T-helper 1 cell treated with Interleukin-12 subunit alpha and Interleukin-12 subunit beta and Interleukin-4 antibody, amounts not matched to agents 30 ng/mL and 1 ng/mL, for 36 hours (primary cell): ENCODE measurements around the gene COL13A1. TPM values are rescaled to one million over a fixed set of nuclear protein-coding genes. Genes with fewer than 3 reads are reported as not detected.

Experiments
- total RNA-seq: library from RNA; stranded (reverse); gene quantifications from 2 replicates; pipeline ENCODE4 v1.2.3, GENCODE V29; 2022

COL13A1 gene
- total RNA-seq, 1 donor from 2014 or later: not detected

Other genes with a start within 250 kb of the COL13A1 start
- not detected in 2 replicates for gene NEUROG3, start 228.5 kb upstream of the COL13A1 start, total RNA-seq
- gene FAM241B, start 171.7 kb upstream of the COL13A1 start, total RNA-seq: 9.9 and 10.0 TPM in 2 replicates